ENCODE results near the gene PDZD7.

The PDZD7 gene

GRCh38 chr10:101031128-101031795 is at the start of gene PDZD7, which contains the start of gene SFXN3:
Gene PDZD7 (minus strand): TSS chr10:101031129. CDS start chr10:101030219, 910 bp downstream.
Gene SFXN3 (plus strand): TSS chr10:101031234. CDS start chr10:101034695, 3,461 bp downstream.
- DNase-seq, result peak; percentile 97

GRCh38 chr10:101079874-101080273 is 48.9 kb upstream of the PDZD7 start:
- DNase-seq, result no peak

GRCh38 chr10:101076630-101077029 is 45.7 kb upstream of the PDZD7 start:
- no peak for DNase-seq

- no peak for DNase-seq
These were observed 44.8 kb upstream of the PDZD7 start for GRCh38 chr10:101075775-101076174.

GRCh38 chr10:101073631-101074030 is 42.7 kb upstream of the PDZD7 start:
- no peak for DNase-seq

GRCh38 chr10:101072923-101073322 is 42.0 kb upstream of the PDZD7 start:
- no peak for DNase-seq

- DNase-seq, result no peak
These were observed 41.0 kb upstream of the PDZD7 start for GRCh38 chr10:101071885-101072433.

GRCh38 chr10:101071267-101071884 is 40.4 kb upstream of the PDZD7 start:
- no peak for DNase-seq

- no peak for DNase-seq
These were observed 39.2 kb upstream of the PDZD7 start for GRCh38 chr10:101070098-101070497.

- no peak for DNase-seq
These were observed 38.5 kb upstream of the PDZD7 start for GRCh38 chr10:101069441-101069840.

- peak; percentile 71 for DNase-seq
These were observed 36.6 kb upstream of the PDZD7 start for GRCh38 chr10:101067356-101068083.

- DNase-seq, result no peak
These were observed 36.0 kb upstream of the PDZD7 start for GRCh38 chr10:101066896-101067355.

GRCh38 chr10:101066146-101066895 is 35.4 kb upstream of the PDZD7 start:
- peak; percentile 47 for DNase-seq

GRCh38 chr10:101065481-101066145 is 34.7 kb upstream of the PDZD7 start:
- no peak for DNase-seq

GRCh38 chr10:101064415-101065030 is 33.6 kb upstream of the PDZD7 start:
- DNase-seq, result no peak

- DNase-seq, result no peak
These were observed 32.9 kb upstream of the PDZD7 start for GRCh38 chr10:101063548-101064414.

- no peak for DNase-seq
These were observed 32.2 kb upstream of the PDZD7 start for GRCh38 chr10:101063050-101063525.

GRCh38 chr10:101062232-101063049 is 31.5 kb upstream of the PDZD7 start:
- peak; percentile 52 for DNase-seq

- no peak for DNase-seq
These were observed 30.8 kb upstream of the PDZD7 start, which contains the start of gene KAZALD1 for GRCh38 chr10:101061624-101062231. Gene KAZALD1 (plus strand): TSS chr10:101061989. CDS start chr10:101062593, 604 bp downstream.

Data from activated CD4-positive, alpha-beta T cell treated with anti-CD3 and anti-CD28 coated beads, Interleukin-2, amount 50 U/mL, for 1 hour (primary cell).